DND-41 (cell line): ENCODE measurements around the gene HOXB4.

Experiments
- EZH2 ChIP-seq: IDR thresholded peaks from 3 replicates; pipeline ENCODE4 v1.6.1; 2012; ENCODE audit warnings: borderline replicate concordance, low read depth, mild to moderate bottlenecking, moderate library complexity, low read length, inconsistent platforms; ENCODE audit not compliant: severe bottlenecking
- TF ChIP-seq, protein P1 (sequence below): IDR thresholded peaks from 2 replicates; pipeline ENCODE4 v1.5.1; 2012; ENCODE audit warnings: borderline replicate concordance, low read length, moderate library complexity, mild to moderate bottlenecking; ENCODE audit not compliant: poor library complexity, severe bottlenecking; ENCODE audit errors: extremely low read depth

DNA sequence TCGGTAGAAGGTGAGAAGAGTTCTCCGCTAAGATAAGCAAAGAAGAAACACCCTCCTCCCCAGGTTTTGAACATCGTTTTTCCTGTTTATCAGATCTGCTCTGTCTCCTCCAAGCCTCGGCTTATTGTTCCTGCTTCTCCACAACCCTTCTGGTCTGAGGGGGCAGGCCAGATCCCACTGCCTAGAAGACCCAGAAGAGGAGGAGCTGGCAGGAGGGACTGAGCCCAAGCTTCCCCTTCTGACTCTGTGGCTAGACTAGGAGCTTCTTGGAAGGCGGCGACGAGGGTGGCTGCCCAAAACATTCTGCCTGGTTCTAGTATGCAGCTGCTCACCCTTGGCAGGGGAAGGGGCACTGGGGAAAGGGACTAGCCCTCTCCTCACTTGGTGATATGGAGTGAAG, 20.6 kb upstream of the HOXB4 start:
- TF ChIP-seq, protein P1, sequence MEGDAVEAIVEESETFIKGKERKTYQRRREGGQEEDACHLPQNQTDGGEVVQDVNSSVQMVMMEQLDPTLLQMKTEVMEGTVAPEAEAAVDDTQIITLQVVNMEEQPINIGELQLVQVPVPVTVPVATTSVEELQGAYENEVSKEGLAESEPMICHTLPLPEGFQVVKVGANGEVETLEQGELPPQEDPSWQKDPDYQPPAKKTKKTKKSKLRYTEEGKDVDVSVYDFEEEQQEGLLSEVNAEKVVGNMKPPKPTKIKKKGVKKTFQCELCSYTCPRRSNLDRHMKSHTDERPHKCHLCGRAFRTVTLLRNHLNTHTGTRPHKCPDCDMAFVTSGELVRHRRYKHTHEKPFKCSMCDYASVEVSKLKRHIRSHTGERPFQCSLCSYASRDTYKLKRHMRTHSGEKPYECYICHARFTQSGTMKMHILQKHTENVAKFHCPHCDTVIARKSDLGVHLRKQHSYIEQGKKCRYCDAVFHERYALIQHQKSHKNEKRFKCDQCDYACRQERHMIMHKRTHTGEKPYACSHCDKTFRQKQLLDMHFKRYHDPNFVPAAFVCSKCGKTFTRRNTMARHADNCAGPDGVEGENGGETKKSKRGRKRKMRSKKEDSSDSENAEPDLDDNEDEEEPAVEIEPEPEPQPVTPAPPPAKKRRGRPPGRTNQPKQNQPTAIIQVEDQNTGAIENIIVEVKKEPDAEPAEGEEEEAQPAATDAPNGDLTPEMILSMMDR: no peak
- no peak for TF ChIP-seq EZH2
